Measurements from ENCODE around the gene NEK2.
"Not testable (repeated sequence)": the region's sequence is repeated elsewhere in the genome, so short reads cannot be mapped to it uniquely, and the experiment has no call there.

The NEK2 gene

DNA sequence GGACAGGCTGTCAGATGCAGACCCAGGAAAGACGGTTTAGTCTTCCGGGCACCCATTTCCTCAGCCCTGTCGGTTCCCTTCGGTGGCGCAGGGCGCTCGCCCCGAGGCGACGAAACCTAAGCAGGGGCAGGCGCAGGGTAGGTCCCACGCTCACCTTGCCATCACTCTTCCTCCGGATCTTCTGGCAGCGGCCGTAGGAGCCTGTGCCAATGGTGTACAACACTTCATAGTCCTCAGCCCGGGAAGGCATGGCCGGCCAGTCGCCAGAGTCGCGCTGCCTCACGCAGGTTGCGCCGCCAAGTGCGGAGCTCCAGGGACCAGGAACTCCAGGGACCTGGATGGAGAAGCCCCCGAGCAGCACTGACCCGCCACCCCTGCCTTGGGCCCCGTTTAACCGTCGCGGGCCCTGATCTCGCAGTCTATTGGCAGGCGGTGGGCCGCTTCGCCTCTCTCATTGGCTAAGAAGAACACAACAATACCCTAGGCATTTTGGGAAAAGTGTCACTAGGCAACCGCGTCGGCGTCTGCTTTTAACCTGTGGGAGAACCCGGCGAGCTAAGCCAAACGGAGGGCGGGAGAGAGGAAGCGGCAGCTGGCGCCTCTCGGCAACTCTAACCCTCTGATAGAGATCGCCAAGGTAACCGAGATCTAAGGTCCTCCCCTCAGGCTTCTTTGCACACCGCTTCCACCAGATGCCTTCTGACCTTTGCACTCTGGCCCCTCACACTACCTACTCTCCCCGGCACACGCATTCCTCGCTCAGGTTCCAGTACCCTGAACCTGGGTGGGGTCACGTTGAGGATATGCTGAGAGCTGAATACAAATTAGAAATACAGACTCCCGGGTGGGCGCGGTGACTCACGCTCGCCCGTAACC is at the start of gene NEK2:
TSS of gene NEK2 (minus strand) at position 392 of the 876 bp plus-strand sequence. CDS start at position 250, 142 bp downstream.
- peak; percentile 92 to 95 for DNase-seq

DNA sequence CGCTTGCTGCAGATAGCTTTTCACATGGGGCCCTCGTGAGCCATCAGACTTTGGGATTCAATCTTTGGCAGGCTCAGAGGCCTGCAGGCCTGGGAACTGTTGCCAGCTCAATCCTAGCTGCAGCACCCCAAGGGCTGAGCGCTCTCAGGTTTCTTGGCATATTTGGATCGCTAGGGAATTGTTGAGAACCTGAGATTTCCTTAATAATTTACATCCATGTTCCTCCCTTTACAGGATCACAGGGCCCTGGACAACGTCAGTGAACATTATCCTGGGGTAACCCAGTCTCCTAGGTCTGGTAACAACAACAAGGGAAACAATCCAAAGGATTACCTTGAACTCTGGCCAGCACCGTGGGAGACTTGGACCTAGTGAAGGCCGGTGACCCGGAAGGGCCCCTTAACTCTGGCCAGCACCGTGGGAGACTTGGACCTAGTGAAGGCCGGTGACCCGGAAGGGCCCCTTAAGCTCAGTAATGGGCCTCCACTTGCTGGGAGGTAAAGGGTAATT is 49.3 kb upstream of the NEK2 start:
- DNase-seq, result no peak

DNA sequence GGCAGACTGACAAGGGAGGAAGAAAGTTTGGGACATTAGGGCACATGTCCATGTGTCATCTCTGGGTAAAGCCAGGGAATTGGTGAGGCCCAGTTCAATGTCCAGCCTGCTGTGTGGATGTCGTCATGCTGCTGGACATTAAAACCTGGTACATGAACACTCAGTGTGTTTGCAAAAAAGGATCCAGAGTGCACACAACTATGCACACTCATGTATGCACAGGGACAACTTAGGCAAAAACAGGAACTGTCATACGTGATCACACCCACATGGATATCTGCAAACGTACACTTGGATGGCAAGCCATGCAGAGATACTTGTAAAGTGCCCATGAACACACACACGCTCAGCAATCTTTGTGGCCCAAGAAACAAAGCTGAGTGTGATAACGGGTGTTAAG is 47.9 kb upstream of the NEK2 start:
- no peak for DNase-seq

DNA sequence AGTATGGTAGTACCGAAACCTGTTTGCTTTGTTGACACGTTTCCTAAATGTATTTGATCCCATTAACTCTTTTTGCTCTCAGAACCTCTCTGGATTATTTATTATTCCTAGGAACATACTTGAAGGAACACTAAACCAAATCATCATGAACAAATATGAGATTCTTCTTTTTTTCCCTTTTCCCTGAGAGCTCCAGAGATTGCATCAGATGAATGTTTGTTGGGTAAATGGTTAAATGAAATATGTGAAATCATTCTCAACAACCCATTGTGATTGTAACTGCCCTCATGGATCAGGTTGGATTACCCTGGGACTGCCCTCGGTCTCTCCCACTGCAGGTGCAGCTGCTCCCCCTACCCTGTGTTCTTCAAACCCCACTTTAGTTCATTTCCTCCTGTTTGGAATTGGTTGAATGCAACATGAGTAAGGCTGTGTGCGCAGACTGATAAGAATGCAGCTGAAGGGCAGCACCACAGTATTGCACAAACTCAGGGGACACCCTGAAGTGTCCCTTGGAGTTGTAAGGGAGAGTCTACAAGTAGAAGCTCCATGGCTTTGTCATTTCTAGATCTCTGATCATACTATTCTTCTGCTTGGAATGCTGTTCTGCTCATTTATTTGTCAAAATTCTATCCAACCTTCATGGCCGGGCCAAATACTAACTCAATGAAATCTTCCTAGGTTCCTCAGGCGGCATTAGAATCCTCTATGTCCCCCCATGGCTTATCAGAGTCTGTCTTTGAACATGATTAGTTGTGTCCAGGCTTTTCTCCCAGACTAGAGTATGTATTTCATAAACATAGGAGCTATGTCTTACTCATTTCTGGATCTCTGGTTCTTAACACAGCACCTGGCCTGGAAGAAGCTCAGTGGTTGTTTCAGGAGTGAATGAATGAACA is 47.1 kb upstream of the NEK2 start:
- DNase-seq, result no peak

DNA sequence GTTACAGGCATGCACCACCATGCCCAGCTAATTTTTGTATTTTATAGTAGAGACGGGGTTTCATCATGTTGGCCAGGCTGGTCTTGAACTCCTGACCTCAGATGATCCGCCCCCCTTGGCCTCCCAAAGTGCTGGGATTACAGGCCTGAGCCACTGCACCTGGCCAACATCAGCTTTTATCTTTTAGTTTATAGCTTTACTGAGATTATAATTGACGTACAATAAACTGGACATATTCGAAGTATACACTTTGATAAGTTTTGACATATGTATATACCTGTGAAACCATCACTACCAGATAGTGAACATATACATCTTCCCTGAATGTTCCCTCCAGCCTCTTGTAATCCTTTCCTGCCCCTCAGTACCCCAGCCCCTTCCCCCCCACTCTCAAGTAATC is 41.1 kb upstream of the NEK2 start:
- DNase-seq, result not testable (repeated sequence)

DNA sequence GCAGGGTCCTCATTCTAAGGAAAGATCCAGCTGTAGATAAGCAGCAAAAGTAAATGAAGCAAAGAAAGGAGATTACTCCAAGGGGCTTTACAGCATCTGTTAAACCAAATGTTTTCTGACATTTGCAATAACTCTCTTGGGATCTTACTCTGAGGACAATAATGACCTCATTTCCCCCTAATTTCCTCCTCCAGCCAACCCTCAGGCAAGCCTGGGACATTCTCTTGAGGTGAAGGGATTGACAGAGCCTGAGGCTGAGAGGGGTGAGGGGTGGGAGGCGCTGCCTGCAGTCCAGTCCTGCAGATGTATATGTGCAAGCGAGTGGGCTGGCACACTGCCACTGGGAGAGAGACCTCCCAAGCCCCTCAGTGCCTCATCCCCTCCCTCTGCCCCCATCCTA is 40.5 kb upstream of the NEK2 start:
- DNase-seq, result no peak

DNA sequence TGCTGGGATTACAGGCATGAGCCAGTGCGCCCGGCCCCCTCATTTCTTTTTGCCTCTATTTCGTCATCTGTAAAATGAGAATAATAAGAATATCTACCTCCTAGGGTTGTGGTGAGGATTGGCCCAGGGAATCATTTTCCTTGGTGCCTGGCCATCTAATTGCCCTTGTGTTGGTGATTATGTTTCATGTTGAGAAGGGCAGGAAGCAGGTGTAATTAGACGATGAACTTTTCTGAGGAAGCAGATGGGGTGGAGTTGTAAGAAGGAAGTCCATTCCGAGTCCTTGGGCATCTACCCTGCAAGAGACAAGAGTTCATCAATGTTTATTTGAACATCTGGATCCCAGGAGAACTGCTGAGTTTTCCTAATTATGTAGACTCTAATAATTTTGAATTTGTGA is 38.7 kb upstream of the NEK2 start:
- no peak for DNase-seq

DNA sequence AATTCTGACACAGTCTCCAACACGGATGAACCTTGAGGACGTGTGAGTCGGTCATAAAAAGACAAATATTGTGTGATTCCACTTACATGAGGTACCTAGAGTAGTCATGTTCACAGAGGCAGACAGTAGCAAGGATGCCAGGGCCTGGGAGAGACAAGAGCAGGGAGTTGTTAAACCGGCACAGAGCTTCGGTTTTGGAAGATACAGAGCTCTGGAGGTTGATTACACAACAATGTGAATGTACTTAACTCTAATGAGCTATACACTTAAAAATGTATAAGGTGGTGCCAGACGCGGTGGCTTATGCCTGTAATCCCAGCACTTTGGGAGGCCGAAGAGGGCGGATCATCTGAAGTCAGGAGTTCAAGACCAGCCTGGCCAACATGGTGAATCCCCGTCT is 37.8 kb upstream of the NEK2 start:
- no peak for DNase-seq

DNA sequence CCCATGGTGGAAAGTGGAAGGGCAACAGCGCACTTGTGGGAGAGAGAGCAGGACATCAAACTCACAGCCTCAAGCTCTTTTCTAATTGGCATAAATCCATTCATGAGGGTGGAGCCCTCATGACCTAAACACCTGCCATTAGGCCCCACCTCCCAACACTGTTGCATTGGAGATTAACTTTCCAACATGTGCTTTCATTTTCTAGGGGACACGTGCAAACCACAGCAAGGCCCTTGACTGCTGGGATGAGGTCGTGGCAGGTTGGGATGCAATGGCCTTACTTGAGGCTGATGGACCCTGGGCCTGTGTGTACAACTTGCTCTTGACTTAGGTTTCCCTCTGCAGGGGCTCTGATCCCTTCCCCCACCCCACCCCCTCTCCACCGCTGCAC is 35.9 kb upstream of the NEK2 start:
- no peak for DNase-seq

DNA sequence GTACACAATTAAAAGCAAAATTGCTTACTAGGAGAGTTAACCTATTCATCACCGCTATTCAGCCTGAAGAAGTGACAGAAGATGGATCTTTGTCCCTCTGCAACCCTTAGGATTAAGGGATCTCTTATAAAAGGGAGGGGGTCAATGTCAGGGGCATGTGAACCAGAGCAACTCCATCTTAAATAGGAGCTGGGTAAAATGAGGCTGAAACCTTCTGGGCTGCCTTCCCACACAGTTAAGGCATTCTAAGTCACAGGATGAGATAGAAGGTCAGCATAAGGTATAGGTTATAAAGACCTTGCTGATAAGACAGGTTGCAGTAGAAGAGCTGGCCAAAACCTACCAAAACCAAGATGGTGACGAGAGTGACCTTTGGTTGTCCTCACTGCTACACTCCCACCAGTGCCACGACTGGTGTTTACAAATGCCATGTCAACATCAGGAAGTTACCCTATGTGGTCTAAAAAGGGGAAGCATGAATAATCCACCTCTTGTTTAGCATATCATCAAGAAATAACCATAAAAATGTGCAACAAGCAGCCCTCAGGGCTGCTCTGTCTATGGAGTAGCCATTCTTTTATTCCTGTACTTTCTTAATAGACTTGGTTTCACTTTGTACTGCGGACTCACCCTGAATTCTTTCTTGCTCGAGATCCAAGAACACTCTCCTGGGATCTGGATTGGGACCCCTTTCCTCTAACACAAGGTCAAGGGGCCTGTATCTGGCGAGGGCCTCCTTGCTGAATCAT is 35.3 kb upstream of the NEK2 start:
- DNase-seq, result no peak

DNA sequence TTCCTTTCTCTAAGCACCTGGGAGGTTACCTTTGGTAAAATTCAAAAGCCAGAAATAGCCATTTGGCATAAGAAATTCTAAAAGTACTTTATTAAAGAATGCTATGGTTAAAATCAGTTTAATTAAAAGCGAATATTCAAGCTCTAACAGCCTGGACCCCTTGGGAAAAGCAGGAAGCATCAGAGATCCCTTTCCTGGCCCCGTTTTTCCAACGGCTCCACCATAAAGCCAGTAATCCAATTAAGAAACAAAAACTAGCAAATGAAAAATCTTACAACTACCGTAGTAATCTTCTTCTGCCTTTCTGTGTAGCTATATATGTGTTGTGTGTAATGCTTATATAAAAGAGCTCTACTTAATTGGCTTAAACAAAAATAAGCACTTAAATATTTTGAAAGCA is 33.5 kb upstream of the NEK2 start:
- DNase-seq, result no peak

DNA sequence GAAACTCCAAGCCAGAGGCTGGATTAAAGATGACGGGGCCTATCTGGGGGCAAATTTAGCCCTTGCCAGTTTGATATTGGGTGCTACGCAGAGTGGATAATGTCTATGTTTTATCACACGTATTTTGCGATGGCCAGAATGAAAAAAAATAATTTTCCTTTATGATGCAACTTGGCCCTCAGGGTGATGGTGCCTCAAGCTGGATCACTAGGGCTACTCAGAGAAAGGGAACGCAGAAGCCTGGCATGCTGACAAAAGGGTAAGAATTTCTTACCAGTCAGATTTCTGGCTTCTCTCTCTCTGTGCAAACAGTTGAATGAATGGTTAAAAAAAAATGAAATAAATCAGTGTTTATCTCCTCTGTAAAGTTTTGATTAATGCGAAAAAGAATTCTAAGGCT is 32.6 kb upstream of the NEK2 start:
- DNase-seq, result no peak

DNA sequence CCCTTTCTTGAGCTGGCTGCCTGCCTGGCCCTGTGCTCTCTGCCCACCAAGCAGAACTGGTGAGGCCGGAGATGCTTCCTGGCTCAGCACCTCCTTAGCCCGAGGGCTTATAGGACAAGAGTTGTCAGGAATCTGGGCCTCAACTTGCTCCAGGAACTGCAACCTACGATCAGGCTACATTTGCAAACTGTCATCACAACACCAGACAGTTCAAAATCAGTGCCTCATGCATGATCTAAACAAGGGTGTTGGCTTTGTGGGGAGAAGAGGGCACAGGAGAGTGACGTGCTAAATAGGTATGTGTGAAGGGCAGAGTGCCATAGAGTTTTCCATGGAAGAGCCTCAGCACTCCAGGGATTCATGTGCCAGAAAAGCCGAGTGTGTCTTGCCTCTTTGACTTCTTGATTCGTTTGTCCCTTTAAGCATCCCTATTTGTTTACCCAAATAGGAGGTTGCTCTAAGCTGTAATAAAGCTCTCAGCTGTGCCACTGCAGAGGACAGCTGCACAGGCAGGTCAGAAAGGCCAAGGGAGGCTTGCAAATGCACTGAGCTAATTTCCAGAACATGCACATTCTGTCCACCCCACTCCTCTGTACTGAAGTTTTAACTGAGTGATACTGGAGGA is 30.2 kb upstream of the NEK2 start:
- peak; percentile 59 to 72 for DNase-seq

DNA sequence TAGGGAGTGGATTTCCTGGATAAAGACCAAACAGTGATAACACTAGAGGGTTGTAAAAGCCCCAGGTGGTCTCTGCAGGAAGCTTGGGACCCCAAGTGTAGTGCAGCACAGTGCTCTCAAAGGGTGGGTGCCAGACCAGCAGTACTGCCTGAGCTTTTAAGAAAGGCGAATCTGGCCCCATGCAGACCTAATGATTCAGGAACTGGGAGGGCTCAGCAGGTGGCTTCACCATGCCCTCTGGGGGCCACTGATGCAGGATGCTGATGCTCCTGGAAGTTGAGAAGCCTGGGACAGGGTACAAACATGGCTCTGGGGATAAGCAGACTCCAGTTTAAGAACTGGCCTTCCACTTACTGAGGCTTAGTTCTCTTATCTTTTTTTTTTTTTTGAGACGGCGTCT is 29.1 kb upstream of the NEK2 start:
- DNase-seq, result no peak

DNA sequence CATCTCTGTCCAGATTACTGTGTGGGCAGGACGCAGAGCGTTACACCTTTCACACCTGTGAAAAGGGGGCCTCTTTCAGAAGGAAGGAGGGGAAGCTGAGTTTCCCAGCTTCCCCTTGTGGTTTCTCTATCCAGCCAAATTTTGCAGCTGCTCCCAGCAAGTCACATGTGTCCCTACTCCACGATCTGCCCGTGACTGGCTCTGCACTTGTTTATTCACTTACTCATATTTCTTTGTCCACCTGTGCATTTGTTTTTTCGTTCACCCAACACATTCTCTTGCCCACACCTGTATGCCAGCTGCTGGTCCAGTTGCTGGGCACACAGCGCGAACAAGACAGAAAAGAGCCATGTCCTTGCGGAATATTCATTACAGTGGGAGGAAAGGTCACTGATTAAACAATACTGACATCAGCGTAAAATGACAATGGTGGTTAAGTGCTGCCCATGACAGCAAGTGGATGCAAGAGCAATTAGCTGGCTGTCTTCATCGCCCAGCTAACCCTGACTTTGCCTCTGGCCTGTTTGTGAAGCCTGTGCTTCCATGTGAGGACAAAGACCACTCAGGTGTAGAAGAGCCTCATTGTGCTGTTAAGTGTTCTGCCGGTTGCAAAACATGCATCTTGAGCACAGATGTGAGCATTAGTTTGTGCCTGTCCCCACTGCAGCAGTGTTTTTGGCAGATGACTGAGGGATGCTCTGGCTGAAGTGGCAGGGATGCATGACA is 28.6 kb upstream of the NEK2 start:
- peak in 1 of 2 experiments; percentile 35 for DNase-seq

DNA sequence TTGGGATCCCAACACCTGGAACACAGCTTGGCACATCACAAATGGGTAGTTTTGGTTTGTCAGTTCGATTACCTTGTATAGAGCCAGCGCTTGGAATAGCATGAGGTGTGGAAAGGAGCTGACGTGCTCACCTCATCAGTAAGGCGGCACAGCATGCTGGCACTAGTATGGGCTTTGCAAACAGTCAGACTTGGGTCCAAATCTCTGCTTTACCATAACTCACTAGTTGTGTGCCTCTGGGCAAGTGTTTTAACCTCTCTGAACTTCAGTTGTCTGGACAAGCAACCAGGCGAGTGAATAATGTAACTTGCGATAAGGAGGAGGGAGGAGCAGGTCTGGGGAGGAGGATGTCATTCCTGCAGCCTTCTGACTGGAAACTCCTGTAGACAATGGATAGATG is 26.3 kb upstream of the NEK2 start:
- DNase-seq, result no peak

DNA sequence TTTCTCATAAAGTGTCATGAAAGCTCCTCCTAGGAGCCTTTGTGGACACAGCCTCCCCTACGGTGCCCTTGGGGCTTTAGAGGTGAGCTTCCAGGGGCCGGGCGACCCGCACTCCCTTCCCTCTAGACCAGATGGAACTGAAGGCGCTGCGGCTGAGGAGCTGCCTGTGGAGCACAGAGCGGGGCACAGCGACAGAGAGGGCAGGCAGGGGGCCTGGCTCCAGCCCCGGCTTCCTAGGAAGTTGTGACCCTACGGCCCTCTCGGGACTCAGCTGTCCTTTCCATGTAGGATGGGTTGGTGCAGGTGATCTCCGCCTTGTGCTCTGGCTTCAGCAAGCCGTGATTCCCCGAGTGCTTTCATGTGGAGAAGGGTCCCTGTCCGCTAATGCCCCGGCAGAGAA is 23.6 kb upstream of the NEK2 start:
- DNase-seq, result no peak

DNA sequence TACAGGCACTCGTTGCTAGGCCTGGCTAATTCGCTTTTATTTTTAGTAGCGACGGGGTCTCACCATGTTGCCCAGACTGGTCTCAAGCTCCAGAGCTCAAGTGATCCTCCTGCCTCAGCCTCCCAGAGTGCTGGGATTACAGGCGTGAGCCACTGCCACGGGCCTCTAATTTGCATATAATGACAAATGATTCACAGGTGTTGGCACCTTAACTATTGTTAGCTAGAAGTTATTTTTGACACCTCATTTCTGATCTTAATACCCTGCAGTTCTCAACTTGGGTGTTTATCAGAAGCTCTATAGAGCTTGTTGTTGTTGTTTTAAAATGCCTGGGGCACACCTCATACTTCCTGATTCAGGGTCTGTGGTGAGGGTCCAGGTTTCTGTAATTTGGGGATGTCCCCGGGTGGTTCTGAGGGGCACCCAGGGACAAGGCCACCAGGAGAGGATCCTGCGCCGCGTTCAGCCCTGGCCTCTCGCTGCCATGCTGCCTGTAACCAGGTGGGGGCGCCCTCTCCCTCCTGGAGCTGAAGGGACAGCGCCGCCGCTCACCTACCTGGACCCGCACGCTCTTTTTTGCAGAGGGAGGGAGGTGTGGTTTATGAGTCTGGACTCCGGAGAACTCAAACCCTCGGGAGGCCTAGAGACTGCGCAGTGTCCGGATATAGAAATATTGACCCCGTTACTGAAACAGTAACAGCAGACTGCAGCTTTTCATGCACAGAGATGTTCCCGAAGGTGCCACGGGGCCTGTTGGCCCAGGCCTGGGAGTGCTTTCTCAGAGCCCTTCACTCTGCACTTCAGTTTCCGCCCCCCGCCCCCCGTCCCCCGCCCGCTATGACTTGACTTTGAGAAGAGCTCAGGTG is 23.0 kb upstream of the NEK2 start:
- DNase-seq, result peak; percentile 43 to 77

DNA sequence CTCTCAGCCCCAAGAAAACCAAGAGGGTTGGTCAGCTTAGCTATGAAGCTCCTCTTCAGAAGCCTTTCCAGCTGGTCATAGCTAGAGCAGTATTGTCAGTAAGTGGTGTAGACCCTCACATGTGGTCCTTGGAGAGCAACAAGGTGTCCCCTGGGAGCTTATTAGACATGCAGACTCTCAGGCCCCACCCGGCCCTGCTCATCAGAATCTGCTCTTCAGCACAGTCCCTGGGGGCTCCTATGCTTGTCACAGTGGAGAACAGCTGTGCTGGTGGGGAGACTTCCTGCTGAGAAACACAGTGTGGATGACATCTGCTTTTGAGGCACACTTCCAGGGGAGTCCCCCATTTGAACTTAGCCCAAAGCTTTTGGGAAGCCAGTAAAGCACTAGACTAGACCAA is 21.9 kb upstream of the NEK2 start:
- DNase-seq, result no peak

DNA sequence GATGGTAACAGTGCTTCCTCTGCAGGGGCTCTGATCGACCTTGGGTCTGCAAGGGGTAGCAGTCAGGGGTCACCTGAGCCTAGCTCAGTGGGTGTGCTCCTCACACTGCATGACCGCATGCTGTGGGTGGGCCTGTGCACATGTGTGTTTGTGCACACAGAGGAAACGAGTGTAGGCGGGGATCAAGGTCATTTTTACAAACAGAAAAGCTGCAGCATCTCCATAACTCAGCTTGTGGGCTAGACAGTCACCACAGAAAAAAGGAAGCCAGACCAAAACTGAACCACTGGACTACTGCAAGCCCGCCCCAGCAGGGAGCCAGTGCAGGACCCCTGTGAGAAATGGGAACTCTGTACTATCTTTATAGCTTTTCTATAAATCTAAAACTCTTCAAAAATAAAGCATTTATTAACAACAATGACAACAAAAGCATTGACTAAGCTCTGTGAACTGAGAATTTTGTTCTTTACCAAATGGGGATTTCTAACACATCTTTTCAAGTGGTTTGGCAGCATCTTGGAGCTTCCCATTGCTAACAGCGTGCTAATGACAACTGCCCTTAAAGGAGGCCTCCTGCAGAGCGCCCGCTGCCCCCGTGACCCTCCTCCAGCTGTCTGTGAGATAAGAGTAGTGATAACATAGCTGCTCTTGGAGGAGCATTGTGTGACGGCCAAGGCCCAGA is 19.9 kb upstream of the NEK2 start:
- DNase-seq, result no peak
